RWPE2 (cell line): ENCODE results near the gene OR10K2.
"Not testable (repeated sequence)": the region's sequence is repeated elsewhere in the genome, so short reads cannot be mapped to it uniquely, and the experiment has no call there.

Source experiments
- ATAC-seq: fragments of 200-7000 bp; cut with Tn5 transposase; 3 replicates; pipeline ENCODE4 v1.9.1; 2021; ENCODE audit warnings: low read depth
- DNase-seq: peaks from one replicate; pipeline ENCODE4 v3.0.0-alpha.2; 2020; ENCODE audit warnings: low spot score
- H3K27ac ChIP-seq: fragments of 450-650 bp; 2 replicates; pipeline ENCODE4 v1.5.1; 2017; ENCODE audit warnings: mild to moderate bottlenecking; ENCODE audit not compliant: poor library complexity, severe bottlenecking
- H3K27me3 ChIP-seq: fragments of 250-450 bp; sonication (Bioruptor Pico); 2 replicates; pipeline ENCODE4 v1.5.1; 2021; ENCODE audit warnings: mild to moderate bottlenecking, moderate library complexity; ENCODE audit not compliant: insufficient read depth, poor library complexity, severe bottlenecking
- H3K36me3 ChIP-seq: fragments of 250-450 bp; sonication (Bioruptor Pico); 2 replicates; pipeline ENCODE4 v1.5.1; 2020; ENCODE audit warnings: low read depth, mild to moderate bottlenecking, moderate library complexity
- H3K4me1 ChIP-seq: fragments of 250-450 bp; sonication (Bioruptor Pico); 2 replicates; pipeline ENCODE4 v1.5.1; 2021; ENCODE audit warnings: mild to moderate bottlenecking, moderate library complexity; ENCODE audit not compliant: insufficient read depth, poor library complexity, severe bottlenecking
- H3K4me3 ChIP-seq: fragments of 250-450 bp; sonication (Bioruptor Pico); 2 replicates; pipeline ENCODE4 v1.5.1; 2021; ENCODE audit warnings: mild to moderate bottlenecking, moderate library complexity; ENCODE audit not compliant: severe bottlenecking
- H3K9me3 ChIP-seq: fragments of 250-450 bp; sonication (Bioruptor Pico); 2 replicates; pipeline ENCODE4 v1.5.1; 2021; ENCODE audit warnings: mild to moderate bottlenecking, moderate library complexity; ENCODE audit not compliant: severe bottlenecking
- CTCF ChIP-seq: fragments of 450-650 bp; IDR thresholded peaks from one replicate; pipeline ENCODE4 v1.5.1; 2017; ENCODE audit warnings: mild to moderate bottlenecking, moderate library complexity; ENCODE audit not compliant: poor library complexity, severe bottlenecking

Gene OR10K2

GRCh38 chr1:158457246-158457645, 31.2 kb upstream of the OR10K2 start:
- H3K4me1 ChIP-seq, result no peaks in the 10 kb centered on the region
- H3K4me3 ChIP-seq, result no peak overlapping the region
- no peaks in the 10 kb centered on the region for H3K27me3 ChIP-seq
- no peaks in the 10 kb centered on the region for H3K36me3 ChIP-seq
- no peak for TF ChIP-seq CTCF
- ATAC-seq (no peak), DNase-seq (no peak)
- H3K27ac ChIP-seq, result no peak overlapping the region
- H3K9me3 ChIP-seq, result no peaks in the 10 kb centered on the region

GRCh38 chr1:158454537-158454936, 28.5 kb upstream of the OR10K2 start:
- Histone ChIP-seq H3K27me3 (no peaks in the 10 kb centered on the region), H3K4me1 (no peaks in the 10 kb centered on the region), H3K4me3 (no peak overlapping the region), H3K9me3 (no peaks in the 10 kb centered on the region), H3K27ac (no peak overlapping the region), H3K36me3 (no peaks in the 10 kb centered on the region)
- TF ChIP-seq CTCF, result no peak
- DNase-seq (no peak), ATAC-seq (no peak)

GRCh38 chr1:158445376-158445775, 19.3 kb upstream of the OR10K2 start:
- Histone ChIP-seq H3K4me3 (no peak overlapping the region), H3K27me3 (no peaks in the 10 kb centered on the region), H3K36me3 (no peaks in the 10 kb centered on the region), H3K27ac (no peak overlapping the region), H3K9me3 (no peaks in the 10 kb centered on the region), H3K4me1 (no peaks in the 10 kb centered on the region)
- ATAC-seq, result no peak
- TF ChIP-seq CTCF, result no peak
- DNase-seq, result no peak

- TF ChIP-seq CTCF, result no peak
- Histone ChIP-seq H3K36me3 (no peaks in the 10 kb centered on the region), H3K27ac (no peak overlapping the region), H3K4me3 (no peak overlapping the region), H3K9me3 (no peaks in the 10 kb centered on the region), H3K27me3 (peaks cover 17% of the 10 kb centered on the region), H3K4me1 (no peaks in the 10 kb centered on the region)
- no peak for DNase-seq
- ATAC-seq, result no peak
Measured at GRCh38 chr1:158434741-158435140, 8.7 kb upstream of the OR10K2 start.

GRCh38 chr1:158430163-158430562, 4.1 kb upstream of the OR10K2 start:
- H3K4me3 ChIP-seq, ATAC-seq, H3K36me3 ChIP-seq, H3K4me1 ChIP-seq, H3K9me3 ChIP-seq, H3K27me3 ChIP-seq, H3K27ac ChIP-seq, DNase-seq: not testable (repeated sequence)
